DOHH2 (cell line): Measurements from ENCODE around the gene EDN1.

Experiments used
- H3F3A ChIP-seq: fragments of 200-600 bp; sonication (generic), shearing (Covaris generic); 2 replicates; pipeline ENCODE4 v1.6.0; 2016; ENCODE audit warnings: antibody characterized with exemption, mild to moderate bottlenecking; ENCODE audit not compliant: control insufficient read depth, insufficient read depth
- H3K27ac ChIP-seq: fragments of 200-600 bp; sonication (generic); 2 replicates; pipeline ENCODE4 v1.5.1; 2014; ENCODE audit warnings: low read depth, mild to moderate bottlenecking, low read length, moderate library complexity
- H3K27me3 ChIP-seq: fragments of 200-600 bp; sonication (generic); 2 replicates; pipeline ENCODE4 v1.6.1; 2014; ENCODE audit warnings: mild to moderate bottlenecking, low read length, mixed read lengths; ENCODE audit not compliant: control insufficient read depth
- H3K36me3 ChIP-seq: fragments of 200-600 bp; sonication (generic); 2 replicates; pipeline ENCODE4 v1.6.1; 2014; ENCODE audit warnings: mild to moderate bottlenecking, low read length, moderate library complexity, mixed read lengths; ENCODE audit not compliant: control insufficient read depth
- H3K4me1 ChIP-seq: fragments of 200-600 bp; sonication (generic); 2 replicates; pipeline ENCODE4 v1.6.1; 2014; ENCODE audit warnings: mild to moderate bottlenecking, low read length, mixed read lengths; ENCODE audit not compliant: control insufficient read depth
- H3K4me2 ChIP-seq: fragments of 200-600 bp; sonication (generic); 2 replicates; pipeline ENCODE4 v1.6.0; 2014; ENCODE audit warnings: mild to moderate bottlenecking, low read length, moderate library complexity
- H3K4me3 ChIP-seq: fragments of 200-600 bp; sonication (generic); 2 replicates; pipeline ENCODE4 v1.5.1; 2014; ENCODE audit warnings: mild to moderate bottlenecking, low read length, mixed read lengths
- H3K79me2 ChIP-seq: fragments of 200-600 bp; sonication (generic); 2 replicates; pipeline ENCODE4 v1.6.1; 2014; ENCODE audit warnings: mild to moderate bottlenecking, low read length, mixed read lengths; ENCODE audit not compliant: control insufficient read depth
- H3K9me2 ChIP-seq: fragments of 200-600 bp; sonication (generic); replicated peaks from 2 replicates; pipeline ENCODE4 v1.6.1; 2014; ENCODE audit warnings: mild to moderate bottlenecking, low read length, mixed read lengths; ENCODE audit not compliant: control insufficient read depth
- H3K9me3 ChIP-seq: fragments of 200-600 bp; sonication (generic); 2 replicates; pipeline ENCODE4 v1.6.1; 2014; ENCODE audit warnings: antibody characterized with exemption, low read length, mixed read lengths; ENCODE audit not compliant: control insufficient read depth, insufficient read depth
- H4K20me1 ChIP-seq: fragments of 200-600 bp; sonication (generic); 2 replicates; pipeline ENCODE4 v1.6.0; 2014; ENCODE audit warnings: low read depth, mild to moderate bottlenecking, antibody characterized with exemption, low read length, moderate library complexity; ENCODE audit not compliant: control insufficient read depth, insufficient read depth
- EZH2phosphoT487 ChIP-seq: fragments of 200-600 bp; sonication (generic); IDR thresholded peaks from 2 replicates; pipeline ENCODE4 v1.6.1; 2017; ENCODE audit warnings: borderline replicate concordance, mild to moderate bottlenecking, antibody characterized with exemption, low read length, moderate library complexity, mixed read lengths
- TF ChIP-seq, protein P1 (sequence below): fragments of 200-600 bp; sonication (generic); IDR thresholded peaks from one replicate; pipeline ENCODE4 v1.5.1; 2014; ENCODE audit warnings: antibody characterized with exemption, mild to moderate bottlenecking, low read depth, low read length; ENCODE audit not compliant: poor library complexity, severe bottlenecking

The EDN1 gene

GRCh38 chr6:12291071-12291838 is 1.1 kb downstream of the EDN1 start:
- Histone ChIP-seq H3K4me2 (no peak overlapping the region), H3K4me1 (peaks cover 17% of the 10 kb centered on the region), H3K4me3 (no peak overlapping the region)

DNA sequence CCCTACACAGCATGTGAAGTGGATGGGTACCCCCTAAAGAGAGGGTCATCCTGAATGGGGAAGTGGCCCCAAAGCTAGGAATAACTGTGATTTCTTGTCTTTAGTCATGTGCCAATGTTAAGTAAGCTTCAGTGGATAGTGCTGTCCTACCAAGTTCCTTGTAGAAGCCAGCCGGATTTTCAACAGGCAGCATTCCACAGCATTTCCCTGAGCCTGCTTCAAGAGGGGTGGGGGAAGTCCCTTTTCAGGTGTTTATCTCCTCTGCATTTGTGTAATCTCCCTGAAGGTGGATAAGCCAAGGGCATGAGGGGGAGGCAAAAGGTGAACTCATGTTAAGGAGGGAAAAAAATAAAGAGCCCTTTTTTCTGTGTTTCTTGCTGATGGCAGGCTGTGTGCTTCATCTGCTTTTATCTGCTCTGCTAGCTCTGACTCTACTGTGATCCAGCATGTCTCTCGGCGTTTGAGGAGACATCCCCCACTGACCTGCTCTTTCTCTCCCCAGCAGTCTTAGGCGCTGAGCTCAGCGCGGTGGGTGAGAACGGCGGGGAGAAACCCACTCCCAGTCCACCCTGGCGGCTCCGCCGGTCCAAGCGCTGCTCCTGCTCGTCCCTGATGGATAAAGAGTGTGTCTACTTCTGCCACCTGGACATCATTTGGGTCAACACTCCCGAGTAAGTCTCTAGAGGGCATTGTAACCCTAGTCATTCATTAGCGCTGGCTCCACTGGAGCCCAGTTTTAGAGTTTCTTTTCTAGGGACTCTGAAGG is 1.9 kb downstream of the EDN1 start:
- Histone ChIP-seq H3K4me2 (no peak overlapping the region), H3K4me3 (no peak overlapping the region), H3K27me3 (peaks cover 25% of the 10 kb centered on the region), H3K4me1 (peaks cover 17% of the 10 kb centered on the region), H3F3A (no peaks in the 10 kb centered on the region), H4K20me1 (no peaks in the 10 kb centered on the region), H3K9me2 (no peaks in the 10 kb centered on the region), H3K79me2 (no peaks in the 10 kb centered on the region), H3K27ac (no peak overlapping the region), H3K9me3 (no peaks in the 10 kb centered on the region), H3K36me3 (no peaks in the 10 kb centered on the region)
- no peak for TF ChIP-seq EZH2phosphoT487
- TF ChIP-seq, protein P1, sequence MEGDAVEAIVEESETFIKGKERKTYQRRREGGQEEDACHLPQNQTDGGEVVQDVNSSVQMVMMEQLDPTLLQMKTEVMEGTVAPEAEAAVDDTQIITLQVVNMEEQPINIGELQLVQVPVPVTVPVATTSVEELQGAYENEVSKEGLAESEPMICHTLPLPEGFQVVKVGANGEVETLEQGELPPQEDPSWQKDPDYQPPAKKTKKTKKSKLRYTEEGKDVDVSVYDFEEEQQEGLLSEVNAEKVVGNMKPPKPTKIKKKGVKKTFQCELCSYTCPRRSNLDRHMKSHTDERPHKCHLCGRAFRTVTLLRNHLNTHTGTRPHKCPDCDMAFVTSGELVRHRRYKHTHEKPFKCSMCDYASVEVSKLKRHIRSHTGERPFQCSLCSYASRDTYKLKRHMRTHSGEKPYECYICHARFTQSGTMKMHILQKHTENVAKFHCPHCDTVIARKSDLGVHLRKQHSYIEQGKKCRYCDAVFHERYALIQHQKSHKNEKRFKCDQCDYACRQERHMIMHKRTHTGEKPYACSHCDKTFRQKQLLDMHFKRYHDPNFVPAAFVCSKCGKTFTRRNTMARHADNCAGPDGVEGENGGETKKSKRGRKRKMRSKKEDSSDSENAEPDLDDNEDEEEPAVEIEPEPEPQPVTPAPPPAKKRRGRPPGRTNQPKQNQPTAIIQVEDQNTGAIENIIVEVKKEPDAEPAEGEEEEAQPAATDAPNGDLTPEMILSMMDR, result no peak

More at GRCh38 chr6:12291071-12291838, 1.1 kb downstream of the EDN1 start:
- Histone ChIP-seq H3K9me3 (no peaks in the 10 kb centered on the region), H3K27me3 (peaks cover 25% of the 10 kb centered on the region), H3K36me3 (no peaks in the 10 kb centered on the region), H4K20me1 (no peaks in the 10 kb centered on the region), H3K79me2 (no peaks in the 10 kb centered on the region), H3K9me2 (no peaks in the 10 kb centered on the region), H3F3A (no peaks in the 10 kb centered on the region), H3K27ac (no peak overlapping the region)
- TF ChIP-seq, protein P1, result no peak
- TF ChIP-seq EZH2phosphoT487, result no peak

- H3K36me3 ChIP-seq, result no peaks in the 10 kb centered on the region
- no peak overlapping the region for H3K27ac ChIP-seq
- H3K79me2 ChIP-seq, result no peaks in the 10 kb centered on the region
- no peaks in the 10 kb centered on the region for H3F3A ChIP-seq
- H3K9me3 ChIP-seq, result no peaks in the 10 kb centered on the region
- H3K4me1 ChIP-seq, result peaks cover 17% of the 10 kb centered on the region
- no peak for TF ChIP-seq EZH2phosphoT487
- TF ChIP-seq, protein P1, result no peak
- H3K4me2 ChIP-seq, result no peak overlapping the region
- no peak overlapping the region for H3K4me3 ChIP-seq
- peaks cover 25% of the 10 kb centered on the region for H3K27me3 ChIP-seq
- no peaks in the 10 kb centered on the region for H3K9me2 ChIP-seq
- no peaks in the 10 kb centered on the region for H4K20me1 ChIP-seq
These were observed 3.2 kb downstream of the EDN1 start for GRCh38 chr6:12293235-12293930.
